ENCODE measurements around the gene PHACTR4. TPM values are rescaled to one million over a fixed set of nuclear protein-coding genes. Genes with fewer than 3 reads are reported as not detected.

PHACTR4 gene
- total and polyA plus RNA-seq, 2 of the 8 experiments (the other 6 are each of a cell fraction or from before 2014, with no cell fraction given), result 23.7 to 57.8 TPM

- no peak for TF ChIP-seq CTCF (IDR thresholded peaks at IDR 0.05; ENCODE audit: control extremely low read depth in 1 of 3, insufficient read depth in 1 of 3, low read depth in 1 of 3, low read length in 3 of 3)
These were observed 132.4 kb downstream of the PHACTR4 start (continued) for GRCh38 chr1:28501925-28502324.

All from H1 (cell line).